Smooth muscle cell (in vitro differentiated cells): ENCODE measurements around the gene CREBBP. TPM values are rescaled to one million over a fixed set of nuclear protein-coding genes. Genes with fewer than 3 reads are reported as not detected.

Experiments
- DNase-seq: peaks from one replicate; lab custom pipeline; 2025; ENCODE audit not compliant: unreplicated experiment; lab: John Stamatoyannopoulos, UW
- H2AFZ ChIP-seq: fragments of 200-600 bp; sonication (generic); 2 replicates; pipeline ENCODE4 v1.6.0; 2016; ENCODE audit warnings: antibody characterized with exemption, low read depth, mild to moderate bottlenecking
- H3F3A ChIP-seq: fragments of 200-600 bp; sonication (generic); 2 replicates; pipeline ENCODE4 v1.6.0; 2017; ENCODE audit warnings: antibody characterized with exemption, low read depth
- H3K27ac ChIP-seq: fragments of 200-600 bp; sonication (generic); 2 replicates; pipeline ENCODE4 v1.5.1; 2016; ENCODE audit warnings: low read depth, mild to moderate bottlenecking
- H3K27me3 ChIP-seq: fragments of 200-600 bp; sonication (generic); 2 replicates; pipeline ENCODE4 v1.6.1; 2016; ENCODE audit warnings: low read depth, mild to moderate bottlenecking
- H3K36me3 ChIP-seq: fragments of 200-600 bp; sonication (generic); 2 replicates; pipeline ENCODE4 v1.5.1; 2016; ENCODE audit warnings: low read depth
- H3K4me1 ChIP-seq: fragments of 200-600 bp; sonication (generic); 2 replicates; pipeline ENCODE4 v1.5.1; 2016; ENCODE audit warnings: low read depth
- H3K4me2 ChIP-seq: fragments of 200-600 bp; sonication (generic); 2 replicates; pipeline ENCODE4 v1.6.0; 2016; ENCODE audit warnings: mild to moderate bottlenecking
- H3K4me3 ChIP-seq: fragments of 200-600 bp; sonication (generic); 2 replicates; pipeline ENCODE4 v1.5.1; 2016; ENCODE audit warnings: mild to moderate bottlenecking
- H3K79me2 ChIP-seq: fragments of 200-600 bp; sonication (generic); 2 replicates; pipeline ENCODE4 v1.6.0; 2016; ENCODE audit warnings: low read depth, mild to moderate bottlenecking
- H3K9ac ChIP-seq: fragments of 200-600 bp; sonication (generic); 2 replicates; pipeline ENCODE4 v1.6.0; 2016; ENCODE audit warnings: low read depth
- H3K9me3 ChIP-seq: fragments of 200-600 bp; sonication (generic); replicated peaks from 2 replicates; pipeline ENCODE4 v1.5.1; 2016; ENCODE audit warnings: low read depth
- H4K20me1 ChIP-seq: fragments of 200-600 bp; sonication (generic); 2 replicates; pipeline ENCODE4 v1.6.0; 2016; ENCODE audit warnings: low read depth
- CTCF ChIP-seq: fragments of 200-600 bp; sonication (generic); IDR thresholded peaks from 2 replicates; pipeline ENCODE4 v1.5.1; 2017; ENCODE audit warnings: borderline replicate concordance, mild to moderate bottlenecking, antibody characterized with exemption; ENCODE audit not compliant: insufficient read depth, poor library complexity, severe bottlenecking
- WGBS: methylation state at CpG from one replicate; pipeline ENCODE4 v1.1.7; 2016; ENCODE audit warnings: low lambda C conversion rate; 5-methylcytosine and 5-hydroxymethylcytosine counted together
- polyA plus RNA-seq: library from polyadenylated mRNA; unstranded; fragments of >200 nt; fragmentation: Nextera tagmentation; extraction: Ambion mirVana; gene quantifications from 2 replicates; pipeline ENCODE4 v1.2.1, GENCODE V29; 2016
- total RNA-seq: library from RNA; depleted of rRNA; stranded (reverse); fragments of >200 nt; gene quantifications from 2 replicates; pipeline ENCODE4 v1.2.3, GENCODE V29; 2014

The CREBBP gene
- total and polyA plus RNA-seq, 2 experiments from 2014 or later, result 14.3 to 19.6 TPM

DNA sequence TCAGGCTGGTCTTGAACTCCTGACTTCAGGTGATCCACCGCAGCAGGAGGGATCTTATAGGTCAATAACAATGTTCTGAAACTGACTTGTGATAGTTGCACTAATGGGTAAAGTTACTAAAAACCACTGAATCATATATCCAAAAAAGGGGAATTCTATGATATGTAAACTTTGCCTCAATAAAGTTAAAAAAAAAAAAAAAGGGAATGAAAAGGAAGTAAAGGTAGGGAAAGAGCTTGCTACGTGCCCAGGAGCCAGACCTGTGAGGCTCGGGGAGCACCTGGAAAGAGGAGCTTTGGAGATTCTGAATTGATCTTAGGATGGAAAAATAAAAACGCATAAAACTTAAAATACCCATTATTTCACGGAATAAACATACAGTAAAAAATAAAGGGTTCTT is 142.4 kb downstream of the CREBBP start:
- 97% methylated on average over 5 of the region's 5 CpGs for WGBS
- Histone ChIP-seq H2AFZ (no peak overlapping the region), H3K27me3 (no peaks in the 10 kb centered on the region), H4K20me1 (peaks cover 18% of the 10 kb centered on the region), H3K4me3 (no peak overlapping the region), H3K36me3 (peaks cover 9% of the 10 kb centered on the region), H3K4me2 (no peak overlapping the region), H3K9me3 (no peaks in the 10 kb centered on the region), H3K27ac (no peak overlapping the region), H3K79me2 (peaks cover 2% of the 10 kb centered on the region), H3K4me1 (no peaks in the 10 kb centered on the region), H3K9ac (no peak overlapping the region), H3F3A (no peaks in the 10 kb centered on the region)
- TF ChIP-seq CTCF, result no peak
- DNase-seq, result no peak

GRCh38 chr16:3737181-3737580 is 143.3 kb downstream of the CREBBP start:
- H3K9me3 ChIP-seq, result no peaks in the 10 kb centered on the region
- no peak overlapping the region for H3K4me2 ChIP-seq
- no peak overlapping the region for H3K9ac ChIP-seq
- DNase-seq, result no peak
- H3K27me3 ChIP-seq, result no peaks in the 10 kb centered on the region
- no peak overlapping the region for H3K27ac ChIP-seq
- no peak overlapping the region for H2AFZ ChIP-seq
- H3F3A ChIP-seq, result no peaks in the 10 kb centered on the region
- H3K4me1 ChIP-seq, result no peaks in the 10 kb centered on the region
- H3K4me3 ChIP-seq, result no peak overlapping the region
- 98% methylated on average over 6 of the region's 8 CpGs for WGBS
- H3K36me3 ChIP-seq, result peaks cover 9% of the 10 kb centered on the region
- H3K79me2 ChIP-seq, result no peaks in the 10 kb centered on the region
- no peak for TF ChIP-seq CTCF
- peaks cover 18% of the 10 kb centered on the region for H4K20me1 ChIP-seq

- Histone ChIP-seq H3F3A (no peaks in the 10 kb centered on the region), H3K36me3 (peaks cover 9% of the 10 kb centered on the region), H4K20me1 (peaks cover 18% of the 10 kb centered on the region), H2AFZ (no peak overlapping the region), H3K27ac (no peak overlapping the region), H3K4me2 (no peak overlapping the region), H3K9ac (no peak overlapping the region), H3K4me3 (no peak overlapping the region), H3K9me3 (no peaks in the 10 kb centered on the region), H3K4me1 (no peaks in the 10 kb centered on the region), H3K79me2 (no peaks in the 10 kb centered on the region), H3K27me3 (no peaks in the 10 kb centered on the region)
- no peak for TF ChIP-seq CTCF
- DNase-seq, result no peak
- WGBS, result 99% methylated on average over 6 of the region's 6 CpGs
These were observed 144.4 kb downstream of the CREBBP start for GRCh38 chr16:3736116-3736515.

GRCh38 chr16:3735541-3735940 is 145.0 kb downstream of the CREBBP start:
- no peak for DNase-seq
- Histone ChIP-seq H3K4me2 (no peak overlapping the region), H4K20me1 (peaks cover 18% of the 10 kb centered on the region), H3K4me3 (no peak overlapping the region), H3K79me2 (no peaks in the 10 kb centered on the region), H3K9ac (no peak overlapping the region), H3K9me3 (no peaks in the 10 kb centered on the region), H3K36me3 (peaks cover 9% of the 10 kb centered on the region), H3F3A (no peaks in the 10 kb centered on the region), H2AFZ (no peak overlapping the region), H3K27ac (no peak overlapping the region), H3K27me3 (no peaks in the 10 kb centered on the region), H3K4me1 (no peaks in the 10 kb centered on the region)
- WGBS, result 96% methylated on average over 13 of the region's 13 CpGs
- no peak for TF ChIP-seq CTCF
